IMR-90 (cell line): ENCODE results near the gene FAM193A.

ENCODE experiments used
- ELK1 ChIP-seq: fragments of 150-350 bp; IDR thresholded peaks from 2 replicates; pipeline ENCODE4 v1.6.1; 2016; ENCODE audit warnings: low read depth, mild to moderate bottlenecking, low read length, moderate library complexity, borderline replicate concordance
- POLR2A ChIP-seq: IDR thresholded peaks from 2 replicates; pipeline ENCODE4 v1.6.1; 2012; ENCODE audit warnings: mild to moderate bottlenecking, low read depth, low read length
- RAD21 ChIP-seq: IDR thresholded peaks from 2 replicates; pipeline ENCODE4 v1.6.1; 2012; ENCODE audit warnings: low read length, improper control_type of control experiment
- RCOR1 ChIP-seq: IDR thresholded peaks from 2 replicates; pipeline ENCODE4 v1.6.1; 2012; ENCODE audit warnings: mild to moderate bottlenecking, low read length, improper control_type of control experiment; ENCODE audit not compliant: insufficient replicate concordance
- SMC3 ChIP-seq: fragments of 150-350 bp; IDR thresholded peaks from 2 replicates; pipeline ENCODE4 v1.6.1; 2016; ENCODE audit warnings: low read depth, mild to moderate bottlenecking, antibody characterized with exemption, low read length, moderate library complexity
- TF ChIP-seq, protein P1 (sequence below): conservative IDR thresholded peaks from 2 replicates; pipeline ENCODE4 v1.5.1; 2012; ENCODE audit warnings: mild to moderate bottlenecking, low read depth, low read length, improper control_type of control experiment

- TF ChIP-seq, protein P1, sequence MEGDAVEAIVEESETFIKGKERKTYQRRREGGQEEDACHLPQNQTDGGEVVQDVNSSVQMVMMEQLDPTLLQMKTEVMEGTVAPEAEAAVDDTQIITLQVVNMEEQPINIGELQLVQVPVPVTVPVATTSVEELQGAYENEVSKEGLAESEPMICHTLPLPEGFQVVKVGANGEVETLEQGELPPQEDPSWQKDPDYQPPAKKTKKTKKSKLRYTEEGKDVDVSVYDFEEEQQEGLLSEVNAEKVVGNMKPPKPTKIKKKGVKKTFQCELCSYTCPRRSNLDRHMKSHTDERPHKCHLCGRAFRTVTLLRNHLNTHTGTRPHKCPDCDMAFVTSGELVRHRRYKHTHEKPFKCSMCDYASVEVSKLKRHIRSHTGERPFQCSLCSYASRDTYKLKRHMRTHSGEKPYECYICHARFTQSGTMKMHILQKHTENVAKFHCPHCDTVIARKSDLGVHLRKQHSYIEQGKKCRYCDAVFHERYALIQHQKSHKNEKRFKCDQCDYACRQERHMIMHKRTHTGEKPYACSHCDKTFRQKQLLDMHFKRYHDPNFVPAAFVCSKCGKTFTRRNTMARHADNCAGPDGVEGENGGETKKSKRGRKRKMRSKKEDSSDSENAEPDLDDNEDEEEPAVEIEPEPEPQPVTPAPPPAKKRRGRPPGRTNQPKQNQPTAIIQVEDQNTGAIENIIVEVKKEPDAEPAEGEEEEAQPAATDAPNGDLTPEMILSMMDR, result no peak
- TF ChIP-seq ELK1 (no peak), SMC3 (no peak), POLR2A (no peak), RAD21 (no peak), RCOR1 (no peak)
These were observed 81.5 kb downstream of the FAM193A start for GRCh38 chr4:2617955-2618354.
